ENCODE data around the gene HPCA.

- TF ChIP-seq POLR2A (IDR thresholded peaks at IDR 0.05; ENCODE audit: low read depth, low read length) (no peak), EZH2 (IDR thresholded peaks at IDR 0.05; ENCODE audit: borderline replicate concordance, low read depth, low read length, severe bottlenecking) (no peak), POLR2AphosphoS5 (IDR thresholded peaks at IDR 0.05; ENCODE audit: insufficient read depth, low read depth, low read length) (no peak), CTCF (IDR thresholded peaks at IDR 0.05; ENCODE audit: extremely low read depth in 1 of 2, insufficient read depth in 1 of 2, low read depth in 1 of 2, low read length in 2 of 2) (no peak)
Observed at GRCh38 chr1:32934535-32934934, 48.2 kb downstream of the HPCA start.

All from endothelial cell of umbilical vein (primary cell).